OCI-LY3 (cell line): ENCODE results near the gene ZAP70.

Source experiments
- H2AFZ ChIP-seq: fragments of 200-600, 300-600 bp; shearing (Covaris generic); 2 replicates; pipeline ENCODE4 v1.6.0; 2014; ENCODE audit warnings: antibody characterized with exemption, low read depth, low read length
- H3K27ac ChIP-seq: fragments of 200-600, 300-600 bp; sonication (generic); 2 replicates; pipeline ENCODE4 v1.5.1; 2014; ENCODE audit warnings: mild to moderate bottlenecking, low read length, moderate library complexity, mixed read lengths
- H3K27me3 ChIP-seq: fragments of 200-600, 300-600 bp; sonication (generic); 2 replicates; pipeline ENCODE4 v1.6.1; 2014; ENCODE audit warnings: low read depth, low read length, mixed read lengths
- H3K36me3 ChIP-seq: fragments of 200-600, 300-600 bp; sonication (generic); replicated peaks from 2 replicates; pipeline ENCODE3; 2014; ENCODE audit warnings: low read depth, low read length, mixed read lengths
- H3K4me1 ChIP-seq: fragments of 300-600, 200-600 bp; sonication (generic); 2 replicates; pipeline ENCODE4 v1.6.1; 2014; ENCODE audit warnings: low read length, mixed read lengths
- H3K4me2 ChIP-seq: fragments of 200-600, 300-600 bp; sonication (generic); 2 replicates; pipeline ENCODE4 v1.6.1; 2014; ENCODE audit warnings: low read length, mixed read lengths
- H3K4me3 ChIP-seq: fragments of 300-600, 200-600 bp; sonication (generic); 2 replicates; pipeline ENCODE4 v1.5.1; 2014; ENCODE audit warnings: antibody characterized with exemption, mild to moderate bottlenecking, low read length, moderate library complexity
- H3K79me2 ChIP-seq: fragments of 300-600, 200-600 bp; shearing (Covaris generic); 2 replicates; pipeline ENCODE4 v1.6.1; 2014; ENCODE audit warnings: mild to moderate bottlenecking, low read length, mixed read lengths
- H3K9ac ChIP-seq: fragments of 300-600, 200-600 bp; shearing (Covaris generic); 2 replicates; pipeline ENCODE4 v1.6.0; 2014; ENCODE audit warnings: mild to moderate bottlenecking, low read length, moderate library complexity
- H3K9me3 ChIP-seq: fragments of 200-600, 300-600 bp; shearing (Covaris generic); 2 replicates; pipeline ENCODE4 v1.6.1; 2014; ENCODE audit warnings: low read length, mixed read lengths; ENCODE audit not compliant: insufficient read depth
- H4K20me1 ChIP-seq: fragments of 200-600, 300-600 bp; sonication (generic); 2 replicates; pipeline ENCODE4 v1.6.1; 2016; ENCODE audit warnings: low read length, mixed read lengths; ENCODE audit not compliant: insufficient read depth
- EZH2phosphoT487 ChIP-seq: fragments of 200-600 bp; shearing (Covaris generic); IDR thresholded peaks from 2 replicates; pipeline ENCODE4 v1.6.1; 2018; ENCODE audit warnings: antibody characterized with exemption, mixed run types, low read depth
- TF ChIP-seq, protein P1 (sequence below): fragments of 200-600, 300-600 bp; sonication (generic); IDR thresholded peaks from 2 replicates; pipeline ENCODE4 v1.5.1; 2014; ENCODE audit warnings: antibody characterized with exemption, low read length, low read depth

Gene ZAP70

GRCh38 chr2:97752342-97753334 lies 39.3 kb downstream of the ZAP70 start:
- no peak overlapping the region for H2AFZ ChIP-seq
- no peak for TF ChIP-seq EZH2phosphoT487
- TF ChIP-seq, protein P1, sequence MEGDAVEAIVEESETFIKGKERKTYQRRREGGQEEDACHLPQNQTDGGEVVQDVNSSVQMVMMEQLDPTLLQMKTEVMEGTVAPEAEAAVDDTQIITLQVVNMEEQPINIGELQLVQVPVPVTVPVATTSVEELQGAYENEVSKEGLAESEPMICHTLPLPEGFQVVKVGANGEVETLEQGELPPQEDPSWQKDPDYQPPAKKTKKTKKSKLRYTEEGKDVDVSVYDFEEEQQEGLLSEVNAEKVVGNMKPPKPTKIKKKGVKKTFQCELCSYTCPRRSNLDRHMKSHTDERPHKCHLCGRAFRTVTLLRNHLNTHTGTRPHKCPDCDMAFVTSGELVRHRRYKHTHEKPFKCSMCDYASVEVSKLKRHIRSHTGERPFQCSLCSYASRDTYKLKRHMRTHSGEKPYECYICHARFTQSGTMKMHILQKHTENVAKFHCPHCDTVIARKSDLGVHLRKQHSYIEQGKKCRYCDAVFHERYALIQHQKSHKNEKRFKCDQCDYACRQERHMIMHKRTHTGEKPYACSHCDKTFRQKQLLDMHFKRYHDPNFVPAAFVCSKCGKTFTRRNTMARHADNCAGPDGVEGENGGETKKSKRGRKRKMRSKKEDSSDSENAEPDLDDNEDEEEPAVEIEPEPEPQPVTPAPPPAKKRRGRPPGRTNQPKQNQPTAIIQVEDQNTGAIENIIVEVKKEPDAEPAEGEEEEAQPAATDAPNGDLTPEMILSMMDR = no peak
- peaks cover 60% of the 10 kb centered on the region for H3K36me3 ChIP-seq
- no peak overlapping the region for H3K4me3 ChIP-seq
- peaks cover 4% of the 10 kb centered on the region; the same call in 1 of the 2 replicates for H3K4me1 ChIP-seq
- no peaks in the 10 kb centered on the region for H3K27me3 ChIP-seq
- no peak overlapping the region for H3K27ac ChIP-seq
- no peak overlapping the region for H3K4me2 ChIP-seq
- no peaks in the 10 kb centered on the region for H3K9me3 ChIP-seq
- no peak overlapping the region for H3K9ac ChIP-seq
- H4K20me1 ChIP-seq = no peaks in the 10 kb centered on the region
- no peaks in the 10 kb centered on the region for H3K79me2 ChIP-seq

DNA sequence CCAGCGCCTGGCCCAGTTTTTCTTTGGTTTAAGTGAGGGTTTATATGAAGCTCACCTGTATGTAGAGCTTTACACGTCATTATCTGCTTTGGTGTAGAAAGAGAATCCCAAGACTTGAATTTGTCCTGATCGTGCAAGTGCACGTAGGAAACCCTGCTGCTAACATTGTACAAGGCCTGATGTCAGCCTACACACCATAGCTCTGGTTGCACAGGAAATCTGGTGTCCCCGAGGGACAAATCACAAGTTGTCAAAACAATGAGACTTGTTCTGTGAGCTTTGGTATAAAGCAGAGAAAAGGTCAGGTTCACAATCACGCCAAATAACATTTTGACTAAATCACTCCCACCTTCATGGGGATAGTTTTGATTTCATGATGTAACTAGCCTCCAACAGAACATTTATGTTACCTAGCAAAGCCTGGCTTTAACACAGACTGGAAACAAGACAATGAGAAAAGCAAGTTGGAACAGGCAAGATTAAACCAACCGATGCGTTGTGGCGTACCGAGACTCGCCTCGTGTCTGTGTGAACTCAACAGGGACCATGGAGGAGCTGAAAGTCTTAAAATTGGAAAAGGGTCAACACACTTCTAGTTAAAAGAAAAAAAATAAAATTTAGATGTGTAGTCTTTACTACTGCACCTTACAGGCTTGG lies 41.4 kb downstream of the ZAP70 start:
- H3K27me3 ChIP-seq = no peaks in the 10 kb centered on the region
- H3K4me2 ChIP-seq = no peak overlapping the region
- no peak for TF ChIP-seq EZH2phosphoT487
- TF ChIP-seq, protein P1 = no peak
- H4K20me1 ChIP-seq = no peaks in the 10 kb centered on the region
- no peak overlapping the region for H3K27ac ChIP-seq
- peaks cover 67% of the 10 kb centered on the region for H3K36me3 ChIP-seq
- no peaks in the 10 kb centered on the region for H3K79me2 ChIP-seq
- no peaks in the 10 kb centered on the region for H3K9me3 ChIP-seq
- H2AFZ ChIP-seq = no peak overlapping the region
- no peak overlapping the region for H3K4me3 ChIP-seq
- H3K9ac ChIP-seq = no peak overlapping the region
- no peaks in the 10 kb centered on the region for H3K4me1 ChIP-seq

DNA sequence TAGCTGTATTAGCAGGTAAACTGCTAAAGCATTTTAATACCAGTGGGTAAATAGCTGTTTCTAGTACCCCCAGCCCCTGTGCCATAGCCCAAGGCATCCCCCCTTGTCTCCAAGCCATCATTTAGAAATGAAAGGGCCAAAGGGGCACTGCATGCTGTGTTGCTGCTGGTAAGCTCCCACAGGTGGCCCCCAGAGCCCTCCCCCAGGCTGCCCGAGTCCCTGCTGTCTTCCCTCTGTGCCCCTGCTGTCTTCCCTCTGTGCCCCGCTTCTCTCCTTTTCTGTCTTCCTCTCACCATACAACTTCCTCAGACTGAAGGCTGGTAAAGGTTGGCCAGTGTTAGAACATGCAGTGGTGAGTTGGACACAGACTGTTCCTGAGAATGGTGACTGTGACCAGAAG lies 42.1 kb downstream of the ZAP70 start:
- H3K4me2 ChIP-seq = no peak overlapping the region
- no peak overlapping the region for H2AFZ ChIP-seq
- H3K27me3 ChIP-seq = no peaks in the 10 kb centered on the region
- H3K9ac ChIP-seq = no peak overlapping the region
- no peaks in the 10 kb centered on the region for H3K9me3 ChIP-seq
- H3K4me3 ChIP-seq = no peak overlapping the region
- H3K79me2 ChIP-seq = no peaks in the 10 kb centered on the region
- H3K36me3 ChIP-seq = peaks cover 68% of the 10 kb centered on the region
- H3K4me1 ChIP-seq = no peaks in the 10 kb centered on the region
- TF ChIP-seq, protein P1 = no peak
- TF ChIP-seq EZH2phosphoT487 = no peak
- H3K27ac ChIP-seq = no peak overlapping the region
- no peaks in the 10 kb centered on the region for H4K20me1 ChIP-seq

DNA sequence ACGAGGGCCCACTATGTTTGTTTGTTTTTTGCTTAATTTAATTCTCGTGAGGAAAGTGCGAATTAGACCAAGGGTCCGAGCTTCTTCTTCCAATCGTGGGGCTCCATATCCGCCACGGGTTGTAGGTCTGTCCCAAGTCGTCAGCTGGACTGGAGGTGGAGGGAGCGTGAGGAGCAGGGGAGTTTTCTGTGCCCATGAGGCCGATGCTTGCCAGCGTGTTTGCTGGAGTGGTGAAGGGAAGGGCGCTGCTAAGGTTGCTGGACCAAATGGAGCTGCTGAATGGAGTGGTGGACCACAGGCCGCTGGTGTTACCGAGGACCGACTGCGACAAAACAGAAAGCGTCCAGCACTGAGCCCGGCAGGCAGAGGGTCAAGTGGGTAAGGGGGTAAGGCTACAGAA lies 43.7 kb downstream of the ZAP70 start:
- H3K4me1 ChIP-seq = no peaks in the 10 kb centered on the region
- H3K27ac ChIP-seq = no peak overlapping the region
- no peak overlapping the region for H2AFZ ChIP-seq
- H3K4me2 ChIP-seq = no peak overlapping the region
- H4K20me1 ChIP-seq = no peaks in the 10 kb centered on the region
- H3K27me3 ChIP-seq = no peaks in the 10 kb centered on the region
- no peak overlapping the region for H3K4me3 ChIP-seq
- no peak overlapping the region for H3K9ac ChIP-seq
- H3K9me3 ChIP-seq = no peaks in the 10 kb centered on the region
- peaks cover 70% of the 10 kb centered on the region for H3K36me3 ChIP-seq
- no peak for TF ChIP-seq EZH2phosphoT487
- TF ChIP-seq, protein P1 = no peak
- H3K79me2 ChIP-seq = no peaks in the 10 kb centered on the region
